ENCODE results near the gene PRSS12.
"Not testable (repeated sequence)": the region's sequence is repeated elsewhere in the genome, so short reads cannot be mapped to it uniquely, and the experiment has no call there.

The PRSS12 gene

GRCh38 chr4:118325431-118325830 lies 27.4 kb downstream of the PRSS12 start:
- DNase-seq (ENCODE audit: low read depth in 2 of 2), result no peak

GRCh38 chr4:118322831-118323502 lies 29.8 kb downstream of the PRSS12 start:
- DNase-seq (ENCODE audit: low read depth in 2 of 2), result no peak

GRCh38 chr4:118318931-118319330 lies 33.9 kb downstream of the PRSS12 start:
- no peak for DNase-seq (ENCODE audit: low read depth in 2 of 2)

- no peak for DNase-seq (ENCODE audit: low read depth in 2 of 2)
Observed at GRCh38 chr4:118317691-118318090, 35.1 kb downstream of the PRSS12 start.

- DNase-seq (ENCODE audit: low read depth in 2 of 2), result no peak
Observed at GRCh38 chr4:118314221-118314620, 38.6 kb downstream of the PRSS12 start.

GRCh38 chr4:118313098-118313497 lies 39.7 kb downstream of the PRSS12 start:
- DNase-seq (ENCODE audit: low read depth in 2 of 2), result no peak

GRCh38 chr4:118308306-118309030 lies 44.3 kb downstream of the PRSS12 start:
- no peak for DNase-seq (ENCODE audit: low read depth in 2 of 2)

- no peak for DNase-seq (ENCODE audit: low read depth in 2 of 2)
Observed at GRCh38 chr4:118307643-118308042, 45.2 kb downstream of the PRSS12 start.

- not testable (repeated sequence) for DNase-seq (ENCODE audit: low read depth in 2 of 2)
Observed at GRCh38 chr4:118299619-118300018, 53.2 kb downstream of the PRSS12 start.

GRCh38 chr4:118296729-118297128 lies 56.1 kb downstream of the PRSS12 start:
- DNase-seq (ENCODE audit: low read depth in 2 of 2), result no peak

GRCh38 chr4:118290951-118291350 lies 61.9 kb downstream of the PRSS12 start:
- DNase-seq (ENCODE audit: low read depth in 2 of 2), result no peak

- no peak for DNase-seq (ENCODE audit: low read depth in 2 of 2)
Observed at GRCh38 chr4:118289794-118290193, 63.0 kb downstream of the PRSS12 start.

- no peak for DNase-seq (ENCODE audit: low read depth in 2 of 2)
Observed at GRCh38 chr4:118287711-118288451, 64.9 kb downstream of the PRSS12 start.

GRCh38 chr4:118286685-118287084 lies 66.1 kb downstream of the PRSS12 start:
- no peak for DNase-seq (ENCODE audit: low read depth in 2 of 2)

- DNase-seq (ENCODE audit: low read depth in 2 of 2), result no peak
Observed at GRCh38 chr4:118285931-118286330, 66.9 kb downstream of the PRSS12 start.

GRCh38 chr4:118284169-118284568 lies 68.6 kb downstream of the PRSS12 start:
- no peak for DNase-seq (ENCODE audit: low read depth in 2 of 2)

GRCh38 chr4:118282692-118283091 lies 70.1 kb downstream of the PRSS12 start:
- peak in 1 of 2 donors; percentile 9 for DNase-seq (ENCODE audit: low read depth in 2 of 2)

GRCh38 chr4:118281611-118282442 lies 71.0 kb downstream of the PRSS12 start:
- DNase-seq (ENCODE audit: low read depth in 2 of 2), result no peak

- DNase-seq (ENCODE audit: low read depth in 2 of 2), result no peak
Observed at GRCh38 chr4:118280501-118281218, 72.1 kb downstream of the PRSS12 start.

GRCh38 chr4:118279920-118280432 lies 72.8 kb downstream of the PRSS12 start:
- no peak for DNase-seq (ENCODE audit: low read depth in 2 of 2)

GRCh38 chr4:118279328-118279727 lies 73.5 kb downstream of the PRSS12 start:
- no peak for DNase-seq (ENCODE audit: low read depth in 2 of 2)
